DOHH2 (cell line): ENCODE results near the gene BCS1L.
A peak's percentile ranks its signal among the peaks of the same experiment; 100 is the strongest.

Experiments used
- H3F3A ChIP-seq: fragments of 200-600 bp; sonication (generic), shearing (Covaris generic); 2 replicates; pipeline ENCODE4 v1.6.0; 2016; ENCODE audit warnings: antibody characterized with exemption, mild to moderate bottlenecking; ENCODE audit not compliant: control insufficient read depth, insufficient read depth
- H3K27ac ChIP-seq: fragments of 200-600 bp; sonication (generic); 2 replicates; pipeline ENCODE4 v1.5.1; 2014; ENCODE audit warnings: low read depth, mild to moderate bottlenecking, low read length, moderate library complexity
- H3K27me3 ChIP-seq: fragments of 200-600 bp; sonication (generic); 2 replicates; pipeline ENCODE4 v1.6.1; 2014; ENCODE audit warnings: mild to moderate bottlenecking, low read length, mixed read lengths; ENCODE audit not compliant: control insufficient read depth
- H3K36me3 ChIP-seq: fragments of 200-600 bp; sonication (generic); 2 replicates; pipeline ENCODE4 v1.6.1; 2014; ENCODE audit warnings: mild to moderate bottlenecking, low read length, moderate library complexity, mixed read lengths; ENCODE audit not compliant: control insufficient read depth
- H3K4me1 ChIP-seq: fragments of 200-600 bp; sonication (generic); 2 replicates; pipeline ENCODE4 v1.6.1; 2014; ENCODE audit warnings: mild to moderate bottlenecking, low read length, mixed read lengths; ENCODE audit not compliant: control insufficient read depth
- H3K4me2 ChIP-seq: fragments of 200-600 bp; sonication (generic); 2 replicates; pipeline ENCODE4 v1.6.0; 2014; ENCODE audit warnings: mild to moderate bottlenecking, low read length, moderate library complexity
- H3K4me3 ChIP-seq: fragments of 200-600 bp; sonication (generic); 2 replicates; pipeline ENCODE4 v1.5.1; 2014; ENCODE audit warnings: mild to moderate bottlenecking, low read length, mixed read lengths
- H3K79me2 ChIP-seq: fragments of 200-600 bp; sonication (generic); 2 replicates; pipeline ENCODE4 v1.6.1; 2014; ENCODE audit warnings: mild to moderate bottlenecking, low read length, mixed read lengths; ENCODE audit not compliant: control insufficient read depth
- H3K9me2 ChIP-seq: fragments of 200-600 bp; sonication (generic); replicated peaks from 2 replicates; pipeline ENCODE4 v1.6.1; 2014; ENCODE audit warnings: mild to moderate bottlenecking, low read length, mixed read lengths; ENCODE audit not compliant: control insufficient read depth
- H3K9me3 ChIP-seq: fragments of 200-600 bp; sonication (generic); 2 replicates; pipeline ENCODE4 v1.6.1; 2014; ENCODE audit warnings: antibody characterized with exemption, low read length, mixed read lengths; ENCODE audit not compliant: control insufficient read depth, insufficient read depth
- H4K20me1 ChIP-seq: fragments of 200-600 bp; sonication (generic); 2 replicates; pipeline ENCODE4 v1.6.0; 2014; ENCODE audit warnings: low read depth, mild to moderate bottlenecking, antibody characterized with exemption, low read length, moderate library complexity; ENCODE audit not compliant: control insufficient read depth, insufficient read depth
- EZH2phosphoT487 ChIP-seq: fragments of 200-600 bp; sonication (generic); IDR thresholded peaks from 2 replicates; pipeline ENCODE4 v1.6.1; 2017; ENCODE audit warnings: borderline replicate concordance, mild to moderate bottlenecking, antibody characterized with exemption, low read length, moderate library complexity, mixed read lengths
- TF ChIP-seq, protein P1 (sequence below): fragments of 200-600 bp; sonication (generic); IDR thresholded peaks from one replicate; pipeline ENCODE4 v1.5.1; 2014; ENCODE audit warnings: antibody characterized with exemption, mild to moderate bottlenecking, low read depth, low read length; ENCODE audit not compliant: poor library complexity, severe bottlenecking

The BCS1L gene, protein sequence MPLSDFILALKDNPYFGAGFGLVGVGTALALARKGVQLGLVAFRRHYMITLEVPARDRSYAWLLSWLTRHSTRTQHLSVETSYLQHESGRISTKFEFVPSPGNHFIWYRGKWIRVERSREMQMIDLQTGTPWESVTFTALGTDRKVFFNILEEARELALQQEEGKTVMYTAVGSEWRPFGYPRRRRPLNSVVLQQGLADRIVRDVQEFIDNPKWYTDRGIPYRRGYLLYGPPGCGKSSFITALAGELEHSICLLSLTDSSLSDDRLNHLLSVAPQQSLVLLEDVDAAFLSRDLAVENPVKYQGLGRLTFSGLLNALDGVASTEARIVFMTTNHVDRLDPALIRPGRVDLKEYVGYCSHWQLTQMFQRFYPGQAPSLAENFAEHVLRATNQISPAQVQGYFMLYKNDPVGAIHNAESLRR

DNA sequence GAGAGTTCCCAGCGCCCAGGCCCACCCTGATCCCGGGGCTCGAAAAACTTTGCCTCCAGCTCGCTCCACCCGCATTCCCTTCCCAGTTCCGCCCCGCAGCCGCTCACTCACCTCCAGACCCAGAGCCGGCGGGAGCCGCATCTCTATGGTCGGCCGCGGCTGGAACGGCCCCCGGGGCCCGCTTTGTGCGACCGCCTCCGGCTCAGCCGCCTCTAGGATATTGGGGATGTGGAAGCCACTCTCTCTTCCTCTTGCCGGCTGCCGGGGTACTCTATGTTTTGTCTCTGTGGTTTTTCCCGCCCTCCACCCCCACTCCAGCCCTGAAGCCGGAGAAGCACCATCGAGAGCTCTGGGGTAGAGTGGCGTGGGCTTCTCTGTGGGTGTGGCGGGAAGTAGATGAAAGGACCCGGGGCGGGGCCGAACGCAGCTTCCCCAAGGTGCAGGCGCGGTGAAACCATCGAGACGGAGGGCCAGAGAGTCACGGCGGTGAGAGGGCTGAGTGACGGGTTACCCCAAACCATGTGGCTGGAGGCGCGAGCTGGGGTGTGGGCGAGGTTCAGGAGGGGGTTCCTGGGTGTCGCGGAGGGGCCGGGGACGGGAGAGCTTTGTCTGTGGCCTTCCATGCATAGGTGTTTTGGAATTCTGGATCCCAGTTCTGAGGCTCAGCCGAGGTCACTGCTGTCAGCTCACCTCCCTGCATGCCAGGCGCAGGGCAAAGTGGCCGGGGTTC is at the start of gene BCS1L, which contains the start of gene ZNF142:
Gene BCS1L, plus strand, starts transcription at position 426 of the 730 bp plus-strand sequence. CDS start 1,305 bp downstream, outside the sequence.
Gene ZNF142, minus strand, starts transcription at position 366 of the 730 bp plus-strand sequence. CDS start 3,194 bp downstream, outside the sequence.
- Histone ChIP-seq H3K4me1 (peaks cover 20% of the 10 kb centered on the region), H4K20me1 (peaks cover 5% of the 10 kb centered on the region; the same call in 1 of the 2 replicates), H3K27me3 (no peaks in the 10 kb centered on the region), H3K79me2 (peaks cover 64% of the 10 kb centered on the region), H3K36me3 (peaks cover 78% of the 10 kb centered on the region), H3K4me3 (peak within 1 kb of the TSS; percentile 80), H3K9me3 (no peaks in the 10 kb centered on the region), H3F3A (no peaks in the 10 kb centered on the region), H3K4me2 (peak within 1 kb of the TSS; percentile 67), H3K9me2 (no peaks in the 10 kb centered on the region), H3K27ac (peak within 1 kb of the TSS; percentile 58)
- TF ChIP-seq EZH2phosphoT487 = no peak
- TF ChIP-seq, protein P1, sequence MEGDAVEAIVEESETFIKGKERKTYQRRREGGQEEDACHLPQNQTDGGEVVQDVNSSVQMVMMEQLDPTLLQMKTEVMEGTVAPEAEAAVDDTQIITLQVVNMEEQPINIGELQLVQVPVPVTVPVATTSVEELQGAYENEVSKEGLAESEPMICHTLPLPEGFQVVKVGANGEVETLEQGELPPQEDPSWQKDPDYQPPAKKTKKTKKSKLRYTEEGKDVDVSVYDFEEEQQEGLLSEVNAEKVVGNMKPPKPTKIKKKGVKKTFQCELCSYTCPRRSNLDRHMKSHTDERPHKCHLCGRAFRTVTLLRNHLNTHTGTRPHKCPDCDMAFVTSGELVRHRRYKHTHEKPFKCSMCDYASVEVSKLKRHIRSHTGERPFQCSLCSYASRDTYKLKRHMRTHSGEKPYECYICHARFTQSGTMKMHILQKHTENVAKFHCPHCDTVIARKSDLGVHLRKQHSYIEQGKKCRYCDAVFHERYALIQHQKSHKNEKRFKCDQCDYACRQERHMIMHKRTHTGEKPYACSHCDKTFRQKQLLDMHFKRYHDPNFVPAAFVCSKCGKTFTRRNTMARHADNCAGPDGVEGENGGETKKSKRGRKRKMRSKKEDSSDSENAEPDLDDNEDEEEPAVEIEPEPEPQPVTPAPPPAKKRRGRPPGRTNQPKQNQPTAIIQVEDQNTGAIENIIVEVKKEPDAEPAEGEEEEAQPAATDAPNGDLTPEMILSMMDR = no peak

DNA sequence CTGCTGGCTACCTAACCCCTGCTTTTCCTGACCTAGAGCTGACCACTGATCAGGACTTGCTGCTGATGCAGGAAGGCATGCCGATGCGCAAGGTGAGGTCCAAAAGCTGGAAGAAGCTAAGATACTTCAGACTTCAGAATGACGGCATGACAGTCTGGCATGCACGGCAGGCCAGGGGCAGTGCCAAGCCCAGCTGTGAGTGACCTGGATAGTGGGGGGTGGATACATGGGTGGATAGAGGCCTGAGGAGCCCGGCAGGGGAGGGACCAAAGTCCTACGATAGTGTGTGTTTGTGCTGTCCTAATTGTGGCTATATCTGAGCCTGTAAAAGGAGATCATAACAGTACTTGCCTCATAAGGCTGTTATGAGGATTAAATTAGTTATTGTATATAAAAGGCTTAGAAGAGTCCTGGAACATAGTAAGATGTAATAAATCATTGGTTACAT is 43.6 kb upstream of the BCS1L start:
- H3K27ac ChIP-seq = no peak overlapping the region
- H3K27me3 ChIP-seq = peaks cover 6% of the 10 kb centered on the region
- H3K4me2 ChIP-seq = no peak overlapping the region
- H3F3A ChIP-seq = no peaks in the 10 kb centered on the region
- H3K9me2 ChIP-seq = no peaks in the 10 kb centered on the region
- H3K4me3 ChIP-seq = no peak overlapping the region
- H3K36me3 ChIP-seq = no peaks in the 10 kb centered on the region
- no peaks in the 10 kb centered on the region for H3K79me2 ChIP-seq
- TF ChIP-seq, protein P1 = no peak
- TF ChIP-seq EZH2phosphoT487 = no peak
- no peaks in the 10 kb centered on the region for H4K20me1 ChIP-seq
- no peaks in the 10 kb centered on the region for H3K9me3 ChIP-seq
- H3K4me1 ChIP-seq = no peaks in the 10 kb centered on the region

DNA sequence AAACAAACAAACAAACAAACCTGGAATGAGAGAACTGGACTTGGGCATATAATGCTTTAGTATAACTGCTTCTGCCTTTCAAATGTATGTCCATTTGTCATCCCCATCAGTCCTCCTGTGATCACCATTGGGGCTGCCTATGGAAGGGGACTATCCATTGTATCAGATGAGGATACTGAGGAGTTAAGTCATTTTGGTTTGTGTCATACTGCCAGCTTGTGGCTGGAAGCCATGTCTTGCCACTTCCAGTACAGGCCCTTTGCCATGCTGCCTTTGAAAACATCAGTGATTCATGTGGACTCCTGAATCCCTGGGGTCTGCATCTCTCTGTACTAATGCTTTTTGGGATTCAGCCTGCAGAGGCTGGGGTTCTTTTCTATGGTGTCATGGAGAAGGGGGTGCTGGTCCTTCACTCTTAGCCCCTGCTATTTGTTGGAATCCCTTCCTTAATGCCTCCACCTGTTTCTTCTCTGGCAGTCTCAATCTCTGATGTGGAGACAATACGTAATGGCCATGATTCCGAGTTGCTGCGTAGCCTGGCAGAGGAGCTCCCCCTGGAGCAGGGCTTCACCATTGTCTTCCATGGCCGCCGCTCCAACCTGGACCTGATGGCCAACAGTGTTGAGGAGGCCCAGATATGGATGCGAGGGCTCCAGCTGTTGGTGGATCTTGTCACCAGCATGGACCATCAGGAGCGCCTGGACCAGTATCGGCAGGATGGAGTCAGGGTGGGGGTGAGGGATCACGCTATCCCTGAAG is 41.2 kb upstream of the BCS1L start:
- H3K4me1 ChIP-seq = peaks cover 8% of the 10 kb centered on the region
- peaks cover 4% of the 10 kb centered on the region; the same call in 1 of the 2 replicates for H3K27me3 ChIP-seq
- no peaks in the 10 kb centered on the region for H4K20me1 ChIP-seq
- H3K4me3 ChIP-seq = no peak overlapping the region
- H3F3A ChIP-seq = no peaks in the 10 kb centered on the region
- no peaks in the 10 kb centered on the region for H3K36me3 ChIP-seq
- no peaks in the 10 kb centered on the region for H3K9me3 ChIP-seq
- H3K27ac ChIP-seq = no peak overlapping the region
- TF ChIP-seq, protein P1 = peak; percentile 19
- TF ChIP-seq EZH2phosphoT487 = no peak
- no peaks in the 10 kb centered on the region for H3K9me2 ChIP-seq
- H3K79me2 ChIP-seq = no peaks in the 10 kb centered on the region
- no peak overlapping the region for H3K4me2 ChIP-seq
